GM12878 (cell line): ENCODE results near the gene CDKN1C. TPM values are rescaled to one million over a fixed set of nuclear protein-coding genes. Genes with fewer than 3 reads are reported as not detected.

ENCODE experiments used
- E4F1 ChIP-seq: fragments of 450-650 bp; IDR thresholded peaks from 2 replicates; pipeline ENCODE4 v1.6.1; 2018; ENCODE audit warnings: borderline replicate concordance, mild to moderate bottlenecking; ENCODE audit not compliant: partially characterized antibody
- IKZF1 ChIP-seq: fragments of 450-650 bp; conservative IDR thresholded peaks from 2 replicates; pipeline ENCODE4 v1.6.1; 2017; ENCODE audit warnings: antibody characterized with exemption, mild to moderate bottlenecking
- NR2F1 ChIP-seq: fragments of 450-650 bp; conservative IDR thresholded peaks from 2 replicates; pipeline ENCODE4 v1.6.1; 2017; ENCODE audit warnings: mild to moderate bottlenecking
- POLR2A ChIP-seq: IDR thresholded peaks from 2 replicates; pipeline ENCODE4 v1.6.1; 2011; ENCODE audit warnings: low read depth, mild to moderate bottlenecking, low read length
- POLR2AphosphoS5 ChIP-seq: IDR thresholded peaks from 2 replicates; pipeline ENCODE4 v1.6.1; 2011; ENCODE audit warnings: mild to moderate bottlenecking, low read length, inconsistent platforms
- YBX1 ChIP-seq: fragments of 450-650 bp; IDR thresholded peaks from 2 replicates; pipeline ENCODE4 v1.6.1; 2016; ENCODE audit warnings: antibody characterized with exemption
- ZNF592 ChIP-seq: fragments of 450-650 bp; IDR thresholded peaks from 2 replicates; pipeline ENCODE4 v1.6.1; 2017; ENCODE audit warnings: mild to moderate bottlenecking, moderate library complexity
- polyA plus RNA-seq, 11 experiments: library from polyadenylated mRNA; depleted of rRNA in 4 of 11; unstranded in 6 of 11; stranded (reverse) in 5 of 11; fragments of >200 nt; fragmentation: Nextera tagmentation in 4 of 11; fragmentation: Illumina TruSeq in 1 of 11; extraction: Ambion mirVana in 4 of 11; extraction: Trizol in 1 of 11; gene quantifications; 1 replicate in 1 of 11; 2 replicates in 10 of 11; pipeline versions ENCODE4 v1.2.1 to v1.2.3, GENCODE V29; 2011 to 2016; ENCODE audit warnings: inconsistent platforms in 2 of 11, missing spikeins in 2 of 11, low read depth in 1 of 11
- total RNA-seq, 4 experiments: library from RNA; depleted of rRNA in 3 of 4; stranded (reverse); fragments of >200 nt in 3 of 4; fragmentation: Illumina TruSeq in 1 of 4; extraction: Trizol in 1 of 4; gene quantifications; 2 replicates each; pipeline versions ENCODE4 v1.2.1 to v1.2.3, GENCODE V29; 2013 to 2021

Gene CDKN1C
- total and polyA plus RNA-seq, 10 of the 15 experiments (the other 5 are each of a cell fraction or from before 2014, with no cell fraction given), result 0.05 to 0.21 (median 0.14) TPM; not detected in 7

DNA sequence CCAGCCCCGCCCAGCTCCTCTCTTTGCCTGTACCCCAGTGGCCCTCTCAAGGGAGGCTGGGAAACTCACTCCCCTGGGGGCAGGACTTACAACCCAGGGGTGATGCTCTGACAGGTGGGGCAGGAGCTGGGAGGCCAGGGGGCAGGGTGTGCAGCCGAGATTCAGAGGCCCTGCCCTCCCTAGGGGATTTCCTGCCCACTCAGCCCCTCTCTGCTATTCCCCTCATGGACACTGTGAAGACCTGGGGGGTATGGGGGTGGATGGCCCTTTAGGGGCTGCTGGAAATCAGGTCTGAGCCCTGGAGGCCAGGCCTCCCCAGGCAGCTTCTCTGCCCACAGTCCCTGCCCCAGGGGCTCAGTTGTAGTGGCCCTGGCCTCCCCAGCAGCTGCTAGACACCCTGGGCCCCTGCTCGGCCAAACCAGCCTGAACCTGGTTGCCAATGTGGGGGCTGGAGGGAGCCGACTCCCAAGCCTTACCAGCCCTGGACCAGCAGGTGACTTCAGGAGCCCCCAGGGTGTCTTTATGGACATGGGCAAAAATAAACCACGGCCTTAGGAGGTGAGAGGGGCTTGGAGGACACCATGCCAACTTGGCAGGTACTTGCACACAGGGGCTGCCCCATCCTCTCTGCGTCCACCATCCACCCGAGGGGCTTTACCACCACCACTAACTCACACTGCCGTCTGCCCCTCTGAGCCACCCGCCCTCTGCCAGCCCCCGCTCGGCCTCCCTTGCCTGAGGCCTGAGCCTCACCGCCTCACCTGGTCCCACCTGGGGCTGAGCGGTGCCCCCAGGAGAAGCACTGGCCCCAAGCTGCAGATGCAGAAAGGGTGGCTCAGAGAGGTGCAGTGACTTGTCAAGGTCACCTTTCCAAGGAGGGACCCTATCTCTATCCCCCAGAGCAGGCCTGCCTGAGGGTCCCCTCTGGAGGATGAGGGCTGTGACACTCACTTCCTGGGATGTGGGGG is 46.5 kb upstream of the CDKN1C start (continued):
- no peak for TF ChIP-seq ZNF592
- TF ChIP-seq YBX1, result no peak
- no peak for TF ChIP-seq POLR2AphosphoS5
- no peak for TF ChIP-seq POLR2A
- TF ChIP-seq IKZF1, result no peak
- TF ChIP-seq E4F1, result no peak
- TF ChIP-seq NR2F1, result no peak
